ENCODE results near the gene GPR37L1.

GPR37L1 gene

DNA sequence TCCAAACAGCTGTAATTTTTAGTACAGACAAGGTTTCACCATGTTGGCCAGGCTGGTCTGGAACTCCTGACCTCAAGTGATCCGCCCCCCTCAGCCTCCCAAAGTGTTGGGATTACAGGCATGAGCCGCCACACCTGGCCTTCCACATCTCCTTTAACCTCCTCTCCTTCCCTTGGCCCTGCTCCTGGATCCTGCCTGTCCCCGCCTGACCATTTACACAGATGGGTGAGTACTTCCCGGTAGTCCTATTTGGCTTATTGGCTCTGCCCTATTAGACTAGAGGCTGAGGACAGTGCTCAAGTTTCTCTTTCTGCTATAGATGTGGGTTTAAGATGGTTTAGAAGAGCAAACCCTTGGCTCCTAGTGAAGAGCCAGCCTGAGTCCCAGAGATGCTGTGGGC lies 30.6 kb downstream of the GPR37L1 start:
- no peak overlapping the region for H3K27ac ChIP-seq (replicated peaks)
- TF ChIP-seq, protein P1, sequence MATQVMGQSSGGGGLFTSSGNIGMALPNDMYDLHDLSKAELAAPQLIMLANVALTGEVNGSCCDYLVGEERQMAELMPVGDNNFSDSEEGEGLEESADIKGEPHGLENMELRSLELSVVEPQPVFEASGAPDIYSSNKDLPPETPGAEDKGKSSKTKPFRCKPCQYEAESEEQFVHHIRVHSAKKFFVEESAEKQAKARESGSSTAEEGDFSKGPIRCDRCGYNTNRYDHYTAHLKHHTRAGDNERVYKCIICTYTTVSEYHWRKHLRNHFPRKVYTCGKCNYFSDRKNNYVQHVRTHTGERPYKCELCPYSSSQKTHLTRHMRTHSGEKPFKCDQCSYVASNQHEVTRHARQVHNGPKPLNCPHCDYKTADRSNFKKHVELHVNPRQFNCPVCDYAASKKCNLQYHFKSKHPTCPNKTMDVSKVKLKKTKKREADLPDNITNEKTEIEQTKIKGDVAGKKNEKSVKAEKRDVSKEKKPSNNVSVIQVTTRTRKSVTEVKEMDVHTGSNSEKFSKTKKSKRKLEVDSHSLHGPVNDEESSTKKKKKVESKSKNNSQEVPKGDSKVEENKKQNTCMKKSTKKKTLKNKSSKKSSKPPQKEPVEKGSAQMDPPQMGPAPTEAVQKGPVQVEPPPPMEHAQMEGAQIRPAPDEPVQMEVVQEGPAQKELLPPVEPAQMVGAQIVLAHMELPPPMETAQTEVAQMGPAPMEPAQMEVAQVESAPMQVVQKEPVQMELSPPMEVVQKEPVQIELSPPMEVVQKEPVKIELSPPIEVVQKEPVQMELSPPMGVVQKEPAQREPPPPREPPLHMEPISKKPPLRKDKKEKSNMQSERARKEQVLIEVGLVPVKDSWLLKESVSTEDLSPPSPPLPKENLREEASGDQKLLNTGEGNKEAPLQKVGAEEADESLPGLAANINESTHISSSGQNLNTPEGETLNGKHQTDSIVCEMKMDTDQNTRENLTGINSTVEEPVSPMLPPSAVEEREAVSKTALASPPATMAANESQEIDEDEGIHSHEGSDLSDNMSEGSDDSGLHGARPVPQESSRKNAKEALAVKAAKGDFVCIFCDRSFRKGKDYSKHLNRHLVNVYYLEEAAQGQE (IDR thresholded peaks at IDR 0.05; ENCODE audit: insufficient replicate concordance, low read depth) = no peak
- TF ChIP-seq GABPA (IDR thresholded peaks at IDR 0.05; ENCODE audit: low read depth) (no peak), POLR2AphosphoS5 (IDR thresholded peaks at IDR 0.05; ENCODE audit: low read depth) (peak; percentile 46; the same call in 1 of the 2 replicates)
- H3K4me3 ChIP-seq (replicated peaks; ENCODE audit: insufficient read depth, low read length) = no peak overlapping the region
- DNase-seq (ENCODE audit: low read depth in 1 of 2, low spot score in 1 of 2) = no peak
- no peaks in the 10 kb centered on the region for H3K27me3 ChIP-seq (ENCODE audit: insufficient read depth, poor library complexity, severe bottlenecking)

DNA sequence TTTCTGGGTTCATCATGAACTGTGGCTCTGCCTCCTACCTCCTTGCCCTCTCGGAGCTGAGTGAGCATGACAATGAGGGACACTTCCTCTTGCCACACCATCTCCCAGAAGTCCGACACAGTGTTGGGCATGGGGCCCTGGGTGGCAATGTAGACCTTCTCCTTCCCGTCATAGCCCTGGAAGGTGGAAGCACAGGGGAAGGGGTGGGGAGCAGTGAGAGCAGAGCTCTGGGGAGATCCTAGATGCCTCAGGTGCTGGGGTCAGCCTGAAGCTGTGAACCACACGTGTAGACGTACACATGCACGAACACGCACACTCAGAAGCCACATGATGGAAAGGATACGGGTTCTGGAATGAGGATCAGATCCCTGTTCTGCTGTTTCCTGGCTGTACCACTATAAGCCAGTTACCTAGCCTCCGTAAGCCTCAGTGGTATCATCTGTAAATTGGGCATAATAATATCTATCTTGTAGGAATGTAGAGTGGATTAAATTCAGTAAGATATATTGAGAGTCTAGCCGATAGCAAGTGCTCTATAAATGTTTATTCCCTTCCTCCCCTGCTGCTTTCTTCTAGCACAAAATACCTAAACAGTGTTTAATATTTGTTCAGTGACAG lies 31.5 kb downstream of the GPR37L1 start:
- Histone ChIP-seq H3K27ac (replicated peaks) (peak overlapping the region; percentile 12; the same call in 1 of the 2 replicates), H3K27me3 (ENCODE audit: insufficient read depth, poor library complexity, severe bottlenecking) (no peaks in the 10 kb centered on the region), H3K4me3 (replicated peaks; ENCODE audit: insufficient read depth, low read length) (no peak overlapping the region)
- peak in 1 of 2 experiments; percentile 43 for DNase-seq (ENCODE audit: low read depth in 1 of 2, low spot score in 1 of 2)
- TF ChIP-seq, protein P1 (IDR thresholded peaks at IDR 0.05; ENCODE audit: insufficient replicate concordance, low read depth) = no peak
- peak; percentile 30; the same call in 1 of the 2 replicates for TF ChIP-seq POLR2AphosphoS5 (IDR thresholded peaks at IDR 0.05; ENCODE audit: low read depth)

DNA sequence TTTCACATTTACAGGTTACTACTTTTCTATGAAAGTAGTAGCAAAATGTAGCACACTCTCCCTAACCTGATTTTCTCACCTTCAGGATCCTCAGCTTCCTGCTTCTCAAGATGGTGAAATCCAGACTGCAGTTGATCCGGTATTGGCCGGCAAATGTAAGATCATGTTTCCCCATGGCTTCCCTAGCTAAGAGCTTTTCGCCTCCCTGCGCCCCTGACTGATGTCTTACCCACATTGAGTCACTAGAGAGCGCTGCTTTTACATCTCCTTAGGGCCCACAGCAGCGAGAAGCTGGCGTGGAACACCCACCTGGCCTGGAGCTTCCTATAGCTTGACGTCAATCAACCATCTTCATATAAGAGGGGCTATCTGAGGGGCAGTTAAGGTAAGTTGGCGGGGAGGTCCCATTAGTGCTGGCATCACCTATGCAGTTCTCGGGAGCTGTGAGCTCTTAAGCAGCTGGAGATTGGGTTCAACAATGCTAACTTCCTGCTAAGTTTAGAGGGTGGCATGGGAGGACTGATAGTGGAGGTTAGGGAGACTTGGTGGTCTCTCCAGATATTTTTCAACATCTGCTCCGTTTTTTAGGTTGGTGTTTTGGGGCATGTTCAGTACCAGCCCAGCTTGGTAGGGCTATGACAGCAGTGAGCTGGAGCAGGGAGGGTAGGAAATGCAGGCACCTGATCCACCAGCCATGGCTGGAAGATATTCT lies 32.2 kb downstream of the GPR37L1 start:
- Histone ChIP-seq H3K4me3 (replicated peaks; ENCODE audit: insufficient read depth, low read length) (no peak overlapping the region), H3K27ac (replicated peaks) (no peak overlapping the region), H3K27me3 (ENCODE audit: insufficient read depth, poor library complexity, severe bottlenecking) (no peaks in the 10 kb centered on the region)
- TF ChIP-seq POLR2AphosphoS5 (IDR thresholded peaks at IDR 0.05; ENCODE audit: low read depth) (no peak), CTCF (IDR thresholded peaks at IDR 0.05; ENCODE audit: insufficient read depth, low read length) (peak; percentile 31)
- DNase-seq (ENCODE audit: low read depth in 1 of 2, low spot score in 1 of 2) = peak; percentile 54 to 82

DNA sequence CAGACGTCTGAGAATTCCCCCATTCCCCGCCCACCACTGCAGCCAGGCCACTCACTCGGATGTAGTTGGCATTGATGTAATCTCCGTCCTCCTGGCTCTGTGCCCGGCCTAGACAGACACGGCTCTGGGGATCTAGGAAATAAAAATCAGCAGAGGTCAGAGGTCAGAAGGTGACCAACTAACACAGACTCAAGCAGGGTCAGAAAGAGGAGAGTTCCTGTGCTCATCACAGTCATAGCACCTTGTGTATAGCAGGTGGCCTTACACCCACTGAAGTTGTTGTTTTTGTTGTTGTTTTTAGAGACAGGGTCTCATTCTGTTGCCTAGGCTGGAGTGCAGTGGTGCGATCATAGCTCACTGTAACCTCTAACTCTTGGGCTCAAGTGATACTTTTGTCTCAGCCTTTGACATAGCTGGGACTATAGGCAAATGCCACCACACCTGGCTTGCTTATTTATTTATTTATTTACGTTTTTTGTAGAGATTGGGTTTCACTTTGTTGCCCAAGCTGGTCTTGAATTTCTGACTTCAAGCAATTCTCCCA lies 32.8 kb downstream of the GPR37L1 start:
- Histone ChIP-seq H3K27me3 (ENCODE audit: insufficient read depth, poor library complexity, severe bottlenecking) (no peaks in the 10 kb centered on the region), H3K27ac (replicated peaks) (no peak overlapping the region; the same call in 1 of the 2 replicates), H3K4me3 (replicated peaks; ENCODE audit: insufficient read depth, low read length) (no peak overlapping the region)
- TF ChIP-seq GABPA (IDR thresholded peaks at IDR 0.05; ENCODE audit: low read depth) = no peak
- TF ChIP-seq SPI1 (IDR thresholded peaks at IDR 0.05; ENCODE audit: borderline replicate concordance, low read depth) = no peak
- TF ChIP-seq POLR2AphosphoS5 (IDR thresholded peaks at IDR 0.05; ENCODE audit: low read depth) = no peak; the same call in 1 of the 2 replicates
- TF ChIP-seq CTCF (IDR thresholded peaks at IDR 0.05; ENCODE audit: insufficient read depth, low read length) = no peak
- TF ChIP-seq, protein P1 (IDR thresholded peaks at IDR 0.05; ENCODE audit: insufficient replicate concordance, low read depth) = no peak
- peak in 1 of 2 experiments; percentile 45 for DNase-seq (ENCODE audit: low read depth in 1 of 2, low spot score in 1 of 2)
